Epithelial cell of proximal tubule (primary cell): ENCODE results near the gene RGL1. TPM values are rescaled to one million over a fixed set of nuclear protein-coding genes. Genes with fewer than 3 reads are reported as not detected.

Experiments used
- DNase-seq: peaks from one replicate; pipeline ENCODE4 v3.0.0-alpha.2; 2011; ENCODE audit warnings: low read depth
- H3K4me3 ChIP-seq: 2 replicates; pipeline ENCODE4 v1.5.1; 2011; ENCODE audit warnings: low read depth, mild to moderate bottlenecking, low read length
- total RNA-seq: library from RNA; depleted of rRNA; stranded (reverse); fragments of >200 nt; gene quantifications from 2 replicates; pipeline ENCODE4 v1.2.3, GENCODE V29; 2015
- TF ChIP-seq, protein P1 (sequence below): conservative IDR thresholded peaks from 2 replicates; pipeline ENCODE4 v1.5.1; 2012; ENCODE audit warnings: low read depth, mild to moderate bottlenecking, low read length

RGL1 gene
- total RNA-seq, 1 donor from 2014 or later: 1.6 TPM

DNA sequence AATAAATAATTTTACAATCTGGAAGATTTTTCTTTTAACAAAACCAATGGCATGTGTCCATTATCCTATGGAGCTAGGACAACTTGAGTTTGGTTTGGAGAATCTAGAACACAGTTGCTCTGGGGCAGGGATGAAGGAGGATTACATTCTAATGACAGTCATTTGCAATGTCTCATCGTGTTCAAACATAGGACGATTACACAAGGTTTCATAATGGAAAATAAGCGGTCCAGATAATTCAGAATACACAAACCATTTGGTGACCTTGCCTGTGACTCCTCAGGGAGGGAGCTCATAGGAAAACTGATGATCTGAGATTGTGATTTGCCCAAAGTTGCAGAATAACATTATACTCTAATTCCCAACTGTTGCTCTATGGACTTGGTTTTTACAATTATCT is 27.6 kb upstream of the RGL1 start:
- no peak overlapping the region for H3K4me3 ChIP-seq
- TF ChIP-seq, protein P1, sequence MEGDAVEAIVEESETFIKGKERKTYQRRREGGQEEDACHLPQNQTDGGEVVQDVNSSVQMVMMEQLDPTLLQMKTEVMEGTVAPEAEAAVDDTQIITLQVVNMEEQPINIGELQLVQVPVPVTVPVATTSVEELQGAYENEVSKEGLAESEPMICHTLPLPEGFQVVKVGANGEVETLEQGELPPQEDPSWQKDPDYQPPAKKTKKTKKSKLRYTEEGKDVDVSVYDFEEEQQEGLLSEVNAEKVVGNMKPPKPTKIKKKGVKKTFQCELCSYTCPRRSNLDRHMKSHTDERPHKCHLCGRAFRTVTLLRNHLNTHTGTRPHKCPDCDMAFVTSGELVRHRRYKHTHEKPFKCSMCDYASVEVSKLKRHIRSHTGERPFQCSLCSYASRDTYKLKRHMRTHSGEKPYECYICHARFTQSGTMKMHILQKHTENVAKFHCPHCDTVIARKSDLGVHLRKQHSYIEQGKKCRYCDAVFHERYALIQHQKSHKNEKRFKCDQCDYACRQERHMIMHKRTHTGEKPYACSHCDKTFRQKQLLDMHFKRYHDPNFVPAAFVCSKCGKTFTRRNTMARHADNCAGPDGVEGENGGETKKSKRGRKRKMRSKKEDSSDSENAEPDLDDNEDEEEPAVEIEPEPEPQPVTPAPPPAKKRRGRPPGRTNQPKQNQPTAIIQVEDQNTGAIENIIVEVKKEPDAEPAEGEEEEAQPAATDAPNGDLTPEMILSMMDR: no peak
- DNase-seq: no peak

DNA sequence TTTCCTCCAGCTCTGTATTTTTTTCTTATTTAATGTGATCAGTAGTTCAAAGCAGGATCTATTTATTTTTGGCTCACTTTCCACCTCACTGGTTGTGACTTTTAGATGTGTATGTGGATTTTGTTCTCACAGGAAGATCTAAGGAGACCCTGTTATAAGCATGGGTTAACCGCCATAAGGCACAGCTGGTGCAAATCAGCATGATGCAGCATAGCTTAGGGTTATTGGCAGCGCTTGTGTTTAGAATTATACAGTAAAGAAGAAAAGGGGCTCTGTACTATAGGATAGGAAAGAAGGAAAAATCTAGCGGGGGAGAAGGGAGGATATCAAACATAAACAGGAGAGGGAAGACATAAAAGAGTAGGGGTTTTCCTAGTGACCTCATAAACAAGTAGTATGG is 26.9 kb upstream of the RGL1 start:
- TF ChIP-seq, protein P1: no peak
- DNase-seq: no peak
- no peak overlapping the region for H3K4me3 ChIP-seq

- no peak for DNase-seq
- no peak overlapping the region for H3K4me3 ChIP-seq
- TF ChIP-seq, protein P1: no peak
Measured at GRCh38 chr1:183778568-183779433, 26.1 kb upstream of the RGL1 start.

GRCh38 chr1:183780159-183780558 is 24.8 kb upstream of the RGL1 start:
- no peak for DNase-seq
- no peak overlapping the region for H3K4me3 ChIP-seq
- TF ChIP-seq, protein P1: no peak

DNA sequence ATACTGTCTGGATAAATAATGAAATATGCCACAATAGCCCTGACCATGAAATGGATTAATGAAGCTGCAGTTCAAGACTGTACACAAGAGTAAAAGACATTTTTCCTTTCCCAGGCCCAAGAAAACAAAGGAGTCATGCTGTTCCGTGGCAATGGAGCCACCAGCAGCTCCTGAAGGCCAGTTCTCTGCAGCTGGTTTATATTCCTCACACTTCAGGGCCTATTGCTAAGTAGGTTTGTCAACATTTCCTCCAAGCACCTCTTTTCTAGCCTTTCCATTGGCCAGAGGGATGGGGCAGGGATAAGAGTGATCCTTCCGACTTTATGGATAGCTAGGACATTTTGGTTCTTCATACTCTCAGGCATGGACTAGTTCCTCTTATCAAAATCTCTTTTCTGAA is 24.2 kb upstream of the RGL1 start:
- TF ChIP-seq, protein P1: no peak
- DNase-seq: no peak
- H3K4me3 ChIP-seq: no peak overlapping the region

- DNase-seq: peak; percentile 35
- TF ChIP-seq, protein P1: no peak
- no peak overlapping the region for H3K4me3 ChIP-seq
Measured at GRCh38 chr1:183783342-183783741, 21.6 kb upstream of the RGL1 start.
